Spleen (tissue), 11 donors: ENCODE data around the gene YARS1. TPM values are rescaled to one million over a fixed set of nuclear protein-coding genes. Genes with fewer than 3 reads are reported as not detected.
A peak's percentile ranks its signal among the peaks of the same experiment; 100 is the strongest.

Source experiments
- DNase-seq: peaks from one replicate; pipeline ENCODE4 v3.0.0-alpha.2; 2020
- H3K27ac ChIP-seq, 8 donors: fragments of 200-600 bp; sonication (generic) in 7 of 8; 1 replicate in 4 of 8; 2 replicates in 4 of 8; pipeline versions ENCODE4 v1.5.0 to v1.8.0; 2016 to 2021; ENCODE audit warnings: inconsistent platforms in 4 of 8, mild to moderate bottlenecking in 4 of 8, moderate library complexity in 1 of 8
- H3K27me3 ChIP-seq, 7 donors: fragments of 200-600 bp; sonication (generic) in 6 of 7; replicated peaks in 1 of 7; 1 replicate in 4 of 7; 2 replicates in 3 of 7; pipeline versions ENCODE4 v1.5.0 to v1.8.0; 2016 to 2021; ENCODE audit warnings: inconsistent platforms in 3 of 7, mild to moderate bottlenecking in 1 of 7
- H3K36me3 ChIP-seq, 6 donors: fragments of 200-600 bp; sonication (generic) in 5 of 6; 1 replicate in 4 of 6; 2 replicates in 2 of 6; pipeline versions ENCODE4 v1.5.0 to v1.8.0; 2016 to 2021; ENCODE audit warnings: inconsistent platforms in 2 of 6
- H3K4me1 ChIP-seq, 6 donors: fragments of 200-600 bp; sonication (generic) in 5 of 6; 1 replicate in 3 of 6; 2 replicates in 3 of 6; pipeline versions ENCODE4 v1.5.0 to v1.8.0; 2016 to 2021; ENCODE audit warnings: inconsistent platforms in 3 of 6
- H3K4me3 ChIP-seq, 8 donors: fragments of 200-600 bp; sonication (generic) in 7 of 8; 1 replicate in 4 of 8; 2 replicates in 4 of 8; pipeline versions ENCODE4 v1.5.0 to v1.8.0; 2016 to 2021; ENCODE audit warnings: inconsistent platforms in 4 of 8, mild to moderate bottlenecking in 4 of 8, moderate library complexity in 2 of 8
- H3K9me3 ChIP-seq, 8 donors: fragments of 200-600 bp; sonication (generic) in 7 of 8; 1 replicate in 4 of 8; 2 replicates in 4 of 8; pipeline versions ENCODE4 v1.5.0 to v1.8.0; 2016 to 2021; ENCODE audit warnings: inconsistent platforms in 4 of 8
- CTCF ChIP-seq, 11 experiments: fragments of 200-600 bp in 7 of 11; fragments of 450-650 bp in 4 of 11; sonication (generic) in 4 of 11; IDR thresholded peaks in 8 of 11; conservative IDR thresholded peaks in 3 of 11; 1 replicate in 7 of 11; 2 replicates in 4 of 11; pipeline versions ENCODE4 v1.4.0 to v1.8.0; 2016 to 2021; ENCODE audit warnings: antibody characterized with exemption in 11 of 11, inconsistent platforms in 4 of 11, mild to moderate bottlenecking in 1 of 11
- POLR2A ChIP-seq, 3 donors: fragments of 450-650 bp; IDR thresholded peaks; one replicate each; pipeline ENCODE4 v1.5.1; 2017; ENCODE audit warnings: antibody characterized with exemption in 3 of 3, mild to moderate bottlenecking in 1 of 3
- POLR2AphosphoS5 ChIP-seq, 3 donors: sonication (generic); formaldehyde crosslinking; IDR thresholded peaks; one replicate each; pipeline ENCODE4 v1.5.1; 2017; ENCODE audit warnings: antibody characterized with exemption in 3 of 3
- WGBS, 5 donors: extraction: QIAGEN DNeasy Blood & Tissue Kit in 3 of 5; methylation state at CpG; one replicate each; pipeline versions ENCODE4 v1.1.5 to v1.1.7; 2013 to 2018; 5-methylcytosine and 5-hydroxymethylcytosine counted together
- intact Hi-C: fragments of 100-400 bp; cut with DNase I; formaldehyde crosslinking; loops from one replicate; pipeline ENCODE4 v1.15.0; 2023; ENCODE audit warnings: low total_unique reads
- polyA plus RNA-seq, 3 donors: library from polyadenylated mRNA; stranded (reverse); fragments of 200-250 nt; gene quantifications; one replicate each; pipeline ENCODE4 v1.2.1, GENCODE V29; 2013
- total RNA-seq, 7 donors: library from RNA; depleted of rRNA in 3 of 7; stranded (reverse); fragments of >200 nt in 3 of 7; fragmentation: NEBNext Ultra II Directional in 4 of 7; extraction: Animal tissue kit (Norgen Biotek cat#: 25700) in 4 of 7; gene quantifications; one replicate each; pipeline versions ENCODE4 v1.1.0 to v1.2.1, GENCODE V29; 2016 to 2021
- donor health status: healthy with polysubstance abuse.
- donor health status: DM: no; HTN: no; CAD: no; lungs with moderate emphysema.
- donor health status: DM: no; HTN: no; CAD: no.
- donor health status: Bipolar disorder and iron deficiency.
- donor health status: healthy.
- donor health status: DM: no; HTN: no; CAD: no.
- donor health status: DM: yes; HTN: yes; CAD: no.

Gene YARS1
- total and polyA plus RNA-seq, 10 donors: 25.7 to 112 (median 52.1) TPM

- Histone ChIP-seq H3K4me1 (peaks cover 3 to 43% (median 17%) of the 10 kb centered on the region in 6 donors), H3K36me3 (peaks cover 0 to 53% (median 45%) of the 10 kb centered on the region in 6 donors), H3K27me3 (no peaks in the 10 kb centered on the region), H3K27ac (no peak overlapping the region), H3K9me3 (no peaks in the 10 kb centered on the region), H3K4me3 (no peak overlapping the region)
- intact Hi-C loops: no loop called here
- TF ChIP-seq POLR2AphosphoS5 (IDR thresholded peaks at IDR 0.05): no peak
- TF ChIP-seq CTCF (IDR thresholded peaks at IDR 0.05 in 8 of 11, conservative IDR thresholded peaks at IDR 0.05 in 3 of 11): no peak
- TF ChIP-seq POLR2A (IDR thresholded peaks at IDR 0.05): no peak
- no peak for DNase-seq
- WGBS, 5 donors: 73 to 91% (median 84%) methylated on average over 3 of the region's 3 CpGs
Measured at GRCh38 chr1:32825181-32825580, 8.0 kb upstream of the YARS1 start.

GRCh38 chr1:32818804-32819541 lies 1.8 kb upstream of the YARS1 start:
- peaks cover 30 to 86% (median 63%) of the 10 kb centered on the region in 6 donors for H3K4me1 ChIP-seq
- WGBS, 5 donors: 55 to 59% (median 56%) methylated on average over 11 of the region's 11 CpGs
- DNase-seq: no peak
- H3K4me3 ChIP-seq: peak overlapping the region in 7 of 8 donors; percentile 74 to 100 (median 97)
- H3K36me3 ChIP-seq: peaks cover 0 to 4% (median 0%) of the 10 kb centered on the region in 6 donors
- H3K27me3 ChIP-seq: no peaks in the 10 kb centered on the region
- peak overlapping the region; percentile 85 to 98 (median 96) for H3K27ac ChIP-seq
- intact Hi-C loops: no loop called here
- TF ChIP-seq POLR2AphosphoS5 (IDR thresholded peaks at IDR 0.05) (peak in 1 of 3 donors; percentile 72), POLR2A (IDR thresholded peaks at IDR 0.05) (no peak)
- no peaks in the 10 kb centered on the region for H3K9me3 ChIP-seq

- WGBS, 5 donors: 1 to 3% (median 2%) methylated on average over 33 to 51 of the region's 51 CpGs
- Histone ChIP-seq H3K27ac (peak overlapping the region; percentile 85 to 98 (median 96)), H3K27me3 (no peaks in the 10 kb centered on the region), H3K4me1 (peaks cover 31 to 89% (median 67%) of the 10 kb centered on the region in 6 donors), H3K9me3 (no peaks in the 10 kb centered on the region), H3K36me3 (peaks cover 0 to 4% (median 0%) of the 10 kb centered on the region in 6 donors), H3K4me3 (peak overlapping the region; percentile 74 to 100 (median 98))
- intact Hi-C loops: no loop called here
- DNase-seq: no peak
- TF ChIP-seq CTCF (IDR thresholded peaks at IDR 0.05 in 8 of 11, conservative IDR thresholded peaks at IDR 0.05 in 3 of 11) (peak in 1 of 11 experiments; percentile 22), POLR2A (IDR thresholded peaks at IDR 0.05) (no peak), POLR2AphosphoS5 (IDR thresholded peaks at IDR 0.05) (peak in 2 of 3 donors; percentile 10 to 59)
Measured at GRCh38 chr1:32817815-32818786, 943 bp upstream of the YARS1 start.

- peak overlapping the region; percentile 85 to 98 (median 96) for H3K27ac ChIP-seq
- peaks cover 29 to 89% (median 64%) of the 10 kb centered on the region in 6 donors for H3K4me1 ChIP-seq
- TF ChIP-seq POLR2AphosphoS5 (IDR thresholded peaks at IDR 0.05) (no peak), CTCF (IDR thresholded peaks at IDR 0.05 in 8 of 11, conservative IDR thresholded peaks at IDR 0.05 in 3 of 11) (no peak), POLR2A (IDR thresholded peaks at IDR 0.05) (no peak)
- H3K4me3 ChIP-seq: peak overlapping the region; percentile 74 to 100 (median 98)
- H3K27me3 ChIP-seq: no peaks in the 10 kb centered on the region
- H3K36me3 ChIP-seq: peaks cover 0 to 12% (median 0%) of the 10 kb centered on the region in 6 donors
- H3K9me3 ChIP-seq: no peaks in the 10 kb centered on the region
- WGBS, 5 donors: 0 to 1% (median 0%) methylated on average over 13 to 15 of the region's 15 CpGs
- no peak for DNase-seq
- intact Hi-C loops: no loop called here
Measured at GRCh38 chr1:32816676-32817158, 441 bp downstream of the YARS1 start.
